ENCODE results near the gene PITPNM3. TPM values are rescaled to one million over a fixed set of nuclear protein-coding genes. Genes with fewer than 3 reads are reported as not detected.
A peak's percentile ranks its signal among the peaks of the same experiment; 100 is the strongest.

The PITPNM3 gene
- total and polyA plus RNA-seq, 2 of the 8 experiments (the other 6 are each of a cell fraction or from before 2014, with no cell fraction given), result 1.7 to 3.1 TPM

GRCh38 chr17:6421700-6422604, 134.4 kb downstream of the PITPNM3 start:
- Histone ChIP-seq H3K23ac (ENCODE audit: insufficient read length) (no peak overlapping the region), H3K9ac (replicated peaks in 1 of 4; ENCODE audit: extremely low read depth in 1 of 4, low read depth in 3 of 4, low read length in 3 of 4) (no peak overlapping the region), H3K23me2 (ENCODE audit: low read depth, low read length) (no peaks in the 10 kb centered on the region), H3K56ac (replicated peaks; ENCODE audit: insufficient read length, low read depth, low read length) (no peak overlapping the region), H2AFZ (ENCODE audit: low read length) (no peak overlapping the region), H3K18ac (ENCODE audit: extremely low read depth, low read length) (no peak overlapping the region), H4K5ac (ENCODE audit: insufficient read length, low read depth, low read length) (no peak overlapping the region), H3K4me2 (ENCODE audit: insufficient read depth in 1 of 2, low read depth in 2 of 2, low read length in 2 of 2) (no peak overlapping the region), H2BK120ac (replicated peaks; ENCODE audit: low read depth, low read length) (no peak overlapping the region), H4K8ac (ENCODE audit: extremely low read depth, insufficient read depth, low read length) (peak overlapping the region; percentile 46; the same call in 1 of the 2 replicates), H2BK20ac (ENCODE audit: low read length) (0 out of 2 replicates have a peak overlapping the region, but pooled peaks have one; percentile 11), H3K36me3 (ENCODE audit: control insufficient read depth in 2 of 4, insufficient read depth in 4 of 4, low read length in 3 of 4) (no peaks in the 10 kb centered on the region), H2BK5ac (ENCODE audit: low read depth, low read length) (0 out of 2 replicates have a peak overlapping the region, but pooled peaks have one; percentile 61), H2BK12ac (ENCODE audit: low read depth, low read length) (no peak overlapping the region; the same call in 1 of the 2 replicates), H2BK15ac (ENCODE audit: low read length) (peak overlapping the region; percentile 31; the same call in 1 of the 2 replicates), H3K79me2 (ENCODE audit: control insufficient read depth in 1 of 2, insufficient read depth in 2 of 2, low read length in 2 of 2) (no peaks in the 10 kb centered on the region), H2AK5ac (ENCODE audit: low read depth, low read length) (no peak overlapping the region), H3K4me3 (ENCODE audit: extremely low read depth in 1 of 4, insufficient read depth in 2 of 4, low read depth in 3 of 4, low read length in 4 of 4) (no peak overlapping the region), H3K27ac (ENCODE audit: low read depth, low read length) (no peak overlapping the region), H3K4ac (replicated peaks; ENCODE audit: insufficient read length, low read depth, low read length) (no peak overlapping the region), H4K91ac (replicated peaks; ENCODE audit: insufficient read length, low read length) (peak overlapping the region; percentile 9), H3K4me1 (replicated peaks in 1 of 4; ENCODE audit: control insufficient read depth in 3 of 4, insufficient read depth in 4 of 4, low read length in 3 of 4) (peaks cover 0 to 7% (median 5%) of the 10 kb centered on the region in 4 experiments; a peak in 4 of 7 replicates), H3K14ac (ENCODE audit: insufficient read length) (no peak overlapping the region), H3K27me3 (replicated peaks in 1 of 4; ENCODE audit: control insufficient read depth in 3 of 4, extremely low read depth in 1 of 4, insufficient read depth in 3 of 4, low read length in 3 of 4) (no peaks in the 10 kb centered on the region), H3K9me3 (ENCODE audit: insufficient read depth in 2 of 2, low read depth in 1 of 2, low read length in 1 of 2) (no peaks in the 10 kb centered on the region), H3K79me1 (ENCODE audit: low read depth, low read length) (no peaks in the 10 kb centered on the region), H4K20me1 (replicated peaks in 1 of 2; ENCODE audit: control insufficient read depth in 1 of 2, insufficient read depth in 2 of 2, low read length in 2 of 2) (no peaks in the 10 kb centered on the region)
- DNase-seq (ENCODE audit: low read depth in 1 of 2, low spot score in 2 of 2) (peak; percentile 60 to 94), FAIRE-seq (peak; percentile 78)
- WGBS, 2 experiments (ENCODE audit: extremely low coverage in 1 of 2, insufficient coverage in 1 of 2, insufficient read length in 1 of 2, insufficient replicate concordance in 2 of 2, low coverage in 1 of 2, low lambda C conversion rate in 2 of 2, missing lambda C conversion rate in 1 of 2), result 43% methylated on average over 13 of the region's 13 CpGs; no CpG with 5 or more reads in 1 of the 2 experiments
- CTCF ChIA-PET (ENCODE audit: partially characterized antibody), result interaction anchor here (0.6 to 6.9 kb wide), 33 partner anchors 9 to 838 kb away, joined by 3 to 60 read pairs (median 3); partner anchors contain the start of genes AIPL1 and NLRP1
- POLR2A ChIA-PET (ENCODE audit: partially characterized antibody), result interaction anchor here (0.6 to 0.7 kb wide), 2 partner anchors 292 to 1066 kb away, joined by 3 read pairs; no protein-coding TSS in a partner anchor
- TF ChIP-seq CTCF (IDR thresholded peaks at IDR 0.05; ENCODE audit: control extremely low read depth in 1 of 3, insufficient read depth in 1 of 3, low read depth in 1 of 3, low read length in 3 of 3) (peak; percentile 70 to 93 (median 89)), RAD21 (IDR thresholded peaks at IDR 0.05 in 1 of 2, conservative IDR thresholded peaks at IDR 0.05 in 1 of 2; ENCODE audit: low read depth in 2 of 2, low read length in 2 of 2) (peak; percentile 99 to 100), TBP (IDR thresholded peaks at IDR 0.05; ENCODE audit: low read depth, low read length) (no peak), KDM4A (IDR thresholded peaks at IDR 0.05; ENCODE audit: low read depth, low read length, severe bottlenecking) (no peak), MAFK (IDR thresholded peaks at IDR 0.05; ENCODE audit: low read depth, low read length) (no peak), YY1 (IDR thresholded peaks at IDR 0.05; ENCODE audit: low read depth, low read length) (peak; percentile 87), CREB1 (IDR thresholded peaks at IDR 0.05) (peak; percentile 44), CEBPB (IDR thresholded peaks at IDR 0.05; ENCODE audit: low read depth, low read length) (0 out of 2 replicates have a peak, but pooled peaks have one; percentile 33)
